Tibial nerve (tissue), 4 donors: ENCODE results near the gene ASTN2. TPM values are rescaled to one million over a fixed set of nuclear protein-coding genes. Genes with fewer than 3 reads are reported as not detected.

Experiments used
- DNase-seq, 2 donors: peaks; one replicate each; pipeline ENCODE4 v3.0.0-alpha.2; 2019; ENCODE audit warnings: low spot score in 2 of 2
- H3K27ac ChIP-seq, 4 donors: fragments of 200-600 bp; sonication (generic) in 3 of 4; one replicate each; pipeline ENCODE4 v1.5.1; 2017 to 2019; ENCODE audit warnings: mild to moderate bottlenecking in 1 of 4
- H3K27me3 ChIP-seq, 2 donors: fragments of 200-600 bp; sonication (generic) in 1 of 2; one replicate each; pipeline versions ENCODE4 v1.5.1 to v1.6.0; 2017 to 2019
- H3K36me3 ChIP-seq, 3 donors: fragments of 200-600 bp; sonication (generic); one replicate each; pipeline ENCODE4 v1.5.1; 2018 to 2019
- H3K4me1 ChIP-seq, 4 donors: fragments of 200-600 bp; sonication (generic) in 3 of 4; one replicate each; pipeline ENCODE4 v1.5.1; 2017 to 2019
- H3K4me3 ChIP-seq, 4 donors: fragments of 200-600 bp; sonication (generic) in 3 of 4; one replicate each; pipeline ENCODE4 v1.5.1; 2017 to 2019; ENCODE audit warnings: mild to moderate bottlenecking in 1 of 4, moderate library complexity in 1 of 4
- H3K9me3 ChIP-seq, 4 donors: fragments of 200-600 bp; sonication (generic) in 3 of 4; one replicate each; pipeline ENCODE4 v1.5.1; 2017 to 2019
- CTCF ChIP-seq, 5 experiments: fragments of 200-600 bp in 3 of 5; fragments of 450-650 bp in 2 of 5; sonication (generic) in 3 of 5; IDR thresholded peaks; one replicate each; pipeline ENCODE4 v1.5.1; 2016 to 2019; ENCODE audit warnings: antibody characterized with exemption in 5 of 5, mild to moderate bottlenecking in 3 of 5, moderate library complexity in 2 of 5
- EP300 ChIP-seq, 2 donors: sonication (generic); formaldehyde crosslinking; IDR thresholded peaks; one replicate each; pipeline ENCODE4 v1.6.1; 2017; ENCODE audit warnings: antibody characterized with exemption in 2 of 2, mild to moderate bottlenecking in 1 of 2
- POLR2A ChIP-seq, 2 donors: fragments of 450-650 bp; IDR thresholded peaks; one replicate each; pipeline ENCODE4 v1.6.1; 2017; ENCODE audit warnings: antibody characterized with exemption in 2 of 2, mild to moderate bottlenecking in 2 of 2, moderate library complexity in 2 of 2
- WGBS, 2 donors: methylation state at CpG; one replicate each; pipeline ENCODE4 v1.1.5; 2018; 5-methylcytosine and 5-hydroxymethylcytosine counted together
- total RNA-seq, 4 donors: library from RNA; depleted of rRNA; stranded (reverse); fragments of >200 nt; gene quantifications; one replicate each; pipeline ENCODE4 v1.1.0, GENCODE V29; 2016

The ASTN2 gene
- total RNA-seq, 4 donors from 2014 or later, result 9.0 to 14.9 (median 12.3) TPM

- Histone ChIP-seq H3K36me3 (no peaks in the 10 kb centered on the region), H3K27ac (no peak overlapping the region), H3K9me3 (no peaks in the 10 kb centered on the region), H3K4me3 (no peak overlapping the region), H3K27me3 (peaks cover 0 to 52% of the 10 kb centered on the region in 2 donors), H3K4me1 (peaks cover 0 to 46% (median 9%) of the 10 kb centered on the region in 4 donors)
- DNase-seq, result no peak
- 43 to 54% methylated on average over 17 of the region's 17 CpGs for WGBS, 2 donors
- TF ChIP-seq EP300 (IDR thresholded peaks at IDR 0.05) (no peak), CTCF (IDR thresholded peaks at IDR 0.05) (no peak)
These were observed 2.7 kb downstream of the ASTN2 start for GRCh38 chr9:117412006-117412715.

DNA sequence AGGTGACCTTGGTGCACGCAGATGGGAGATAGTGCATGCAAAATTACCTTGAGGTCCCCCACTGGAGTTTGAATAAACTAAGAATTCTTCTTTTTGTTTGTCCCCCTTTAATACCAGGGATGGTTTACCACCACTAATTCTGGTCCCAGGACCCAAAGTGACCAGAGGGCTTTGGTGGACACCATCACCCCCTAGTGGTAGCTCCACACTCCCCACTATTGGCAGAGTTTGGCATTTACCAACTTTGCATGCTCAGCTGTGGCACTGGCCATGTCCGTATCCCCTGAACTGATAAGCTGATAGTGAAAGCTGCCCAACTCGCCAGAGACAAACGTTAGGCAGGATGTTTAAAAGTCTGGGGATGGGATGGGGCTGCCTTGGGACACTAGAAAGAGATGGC lies 3.3 kb downstream of the ASTN2 start:
- Histone ChIP-seq H3K27ac (no peak overlapping the region), H3K9me3 (no peaks in the 10 kb centered on the region), H3K27me3 (peaks cover 0 to 47% of the 10 kb centered on the region in 2 donors), H3K4me1 (peaks cover 0 to 50% (median 9%) of the 10 kb centered on the region in 4 donors), H3K4me3 (no peak overlapping the region), H3K36me3 (no peaks in the 10 kb centered on the region)
- peak in 1 of 2 donors; percentile 22 for DNase-seq
- no peak for TF ChIP-seq POLR2A (IDR thresholded peaks at IDR 0.05)
- TF ChIP-seq CTCF (IDR thresholded peaks at IDR 0.05), result peak; percentile 36 to 65 (median 50)
- no peak for TF ChIP-seq EP300 (IDR thresholded peaks at IDR 0.05)
- WGBS, 2 donors, result 34 to 35% methylated on average over 4 of the region's 4 CpGs

GRCh38 chr9:117409321-117409720 lies 5.5 kb downstream of the ASTN2 start:
- Histone ChIP-seq H3K27me3 (peaks cover 0 to 30% of the 10 kb centered on the region in 2 donors), H3K9me3 (no peaks in the 10 kb centered on the region), H3K4me1 (peaks cover 0 to 37% (median 5%) of the 10 kb centered on the region in 4 donors), H3K36me3 (no peaks in the 10 kb centered on the region), H3K27ac (no peak overlapping the region), H3K4me3 (no peak overlapping the region)
- no peak for TF ChIP-seq POLR2A (IDR thresholded peaks at IDR 0.05)
- no peak for TF ChIP-seq EP300 (IDR thresholded peaks at IDR 0.05)
- TF ChIP-seq CTCF (IDR thresholded peaks at IDR 0.05), result no peak
- 76% methylated on average over 5 of the region's 5 CpGs for WGBS, 2 donors
- DNase-seq, result no peak

DNA sequence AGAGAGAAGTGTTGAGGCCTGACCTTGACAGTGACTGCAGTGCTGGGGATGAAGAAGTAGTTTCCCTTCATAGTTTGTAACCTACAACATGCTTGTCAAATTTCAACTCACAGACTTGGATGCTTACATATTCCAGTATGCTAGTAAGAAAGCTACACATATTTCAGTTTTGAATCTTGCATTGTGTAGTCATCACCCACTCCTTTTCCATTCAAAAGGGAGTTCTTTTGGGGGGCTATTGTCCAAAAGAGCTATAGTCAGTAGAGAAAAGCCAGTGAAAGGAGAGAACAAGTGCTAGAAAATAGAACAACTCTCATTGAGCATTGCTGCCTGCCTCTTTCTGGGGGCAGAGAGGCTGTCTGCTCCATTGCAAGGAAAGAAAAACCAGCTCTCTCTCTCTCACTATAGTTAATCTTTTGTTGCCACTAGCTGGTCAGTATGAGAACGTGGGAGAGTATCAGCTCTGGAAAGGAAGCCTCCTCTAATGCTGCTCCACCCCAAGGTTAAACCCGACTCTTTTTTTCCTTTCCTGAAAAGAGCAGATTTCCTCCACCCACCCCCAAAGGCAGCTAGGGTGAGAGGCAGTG lies 7.3 kb downstream of the ASTN2 start:
- peaks cover 0 to 33% (median 1%) of the 10 kb centered on the region in 4 donors for H3K4me1 ChIP-seq
- WGBS, 2 donors, result 10 to 21% methylated on average over 2 of the region's 2 CpGs

More for the DNA sequence above, 7.3 kb downstream of the ASTN2 start:
- DNase-seq, result no peak
- H3K9me3 ChIP-seq, result no peaks in the 10 kb centered on the region
- no peaks in the 10 kb centered on the region for H3K36me3 ChIP-seq
- peak overlapping the region in 2 of 4 donors; percentile 16 to 54 for H3K27ac ChIP-seq
- no peak overlapping the region for H3K4me3 ChIP-seq
- TF ChIP-seq CTCF (IDR thresholded peaks at IDR 0.05), result no peak
- no peak for TF ChIP-seq EP300 (IDR thresholded peaks at IDR 0.05)
- no peak for TF ChIP-seq POLR2A (IDR thresholded peaks at IDR 0.05)
- peaks cover 0 to 12% of the 10 kb centered on the region in 2 donors for H3K27me3 ChIP-seq
